Neutrophil (primary cell): ENCODE measurements around the gene TIGD6.
A peak's percentile ranks its signal among the peaks of the same experiment; 100 is the strongest.

Experiments
- H3K27ac ChIP-seq: fragments of 200-600 bp; sonication (generic); 2 replicates; pipeline ENCODE4 v1.5.1; 2016; ENCODE audit warnings: mild to moderate bottlenecking, moderate library complexity
- H3K27me3 ChIP-seq: fragments of 200-600 bp; sonication (generic); 2 replicates; pipeline ENCODE4 v1.6.0; 2016; ENCODE audit warnings: mild to moderate bottlenecking
- H3K36me3 ChIP-seq: fragments of 200-600 bp; sonication (generic); 2 replicates; pipeline ENCODE4 v1.5.1; 2017
- H3K4me1 ChIP-seq, 2 experiments: fragments of 200-600 bp in 1 of 2; sonication (generic) in 1 of 2; 1 replicate in 1 of 2; 2 replicates in 1 of 2; pipeline versions ENCODE4 v1.5.1 to v1.6.1; 2013 to 2016; ENCODE audit warnings: low read depth in 1 of 2, low read length in 1 of 2, mild to moderate bottlenecking in 1 of 2, moderate library complexity in 1 of 2; ENCODE audit not compliant: control insufficient read depth in 1 of 2, insufficient read depth in 1 of 2
- H3K4me3 ChIP-seq, 2 experiments: fragments of 200-600 bp in 1 of 2; sonication (generic) in 1 of 2; 1 replicate in 1 of 2; 2 replicates in 1 of 2; pipeline ENCODE4 v1.5.1; 2013 to 2016; ENCODE audit warnings: low read depth in 1 of 2, low read length in 1 of 2, mild to moderate bottlenecking in 1 of 2, moderate library complexity in 1 of 2
- H3K9me3 ChIP-seq: fragments of 200-600 bp; sonication (generic); 2 replicates; pipeline ENCODE4 v1.5.1; 2016
- CTCF ChIP-seq: fragments of 200-600 bp; sonication (generic); IDR thresholded peaks from 2 replicates; pipeline ENCODE4 v1.5.1; 2016; ENCODE audit warnings: antibody characterized with exemption

Gene TIGD6

GRCh38 chr5:149961957-149962409, 38.5 kb downstream of the TIGD6 start:
- H3K4me1 ChIP-seq: peaks cover 21 to 22% of the 10 kb centered on the region in 2 experiments
- H3K27ac ChIP-seq: no peak overlapping the region
- H3K4me3 ChIP-seq: no peak overlapping the region
- TF ChIP-seq CTCF: no peak
- no peaks in the 10 kb centered on the region for H3K36me3 ChIP-seq
- no peaks in the 10 kb centered on the region for H3K9me3 ChIP-seq
- H3K27me3 ChIP-seq: no peaks in the 10 kb centered on the region

GRCh38 chr5:149961186-149961685, 39.2 kb downstream of the TIGD6 start:
- H3K36me3 ChIP-seq: no peaks in the 10 kb centered on the region
- peak overlapping the region; percentile 85 for H3K27ac ChIP-seq
- H3K9me3 ChIP-seq: no peaks in the 10 kb centered on the region
- no peak for TF ChIP-seq CTCF
- no peaks in the 10 kb centered on the region for H3K27me3 ChIP-seq
- H3K4me1 ChIP-seq: peaks cover 21 to 22% of the 10 kb centered on the region in 2 experiments
- H3K4me3 ChIP-seq: peak overlapping the region; percentile 85 to 95

DNA sequence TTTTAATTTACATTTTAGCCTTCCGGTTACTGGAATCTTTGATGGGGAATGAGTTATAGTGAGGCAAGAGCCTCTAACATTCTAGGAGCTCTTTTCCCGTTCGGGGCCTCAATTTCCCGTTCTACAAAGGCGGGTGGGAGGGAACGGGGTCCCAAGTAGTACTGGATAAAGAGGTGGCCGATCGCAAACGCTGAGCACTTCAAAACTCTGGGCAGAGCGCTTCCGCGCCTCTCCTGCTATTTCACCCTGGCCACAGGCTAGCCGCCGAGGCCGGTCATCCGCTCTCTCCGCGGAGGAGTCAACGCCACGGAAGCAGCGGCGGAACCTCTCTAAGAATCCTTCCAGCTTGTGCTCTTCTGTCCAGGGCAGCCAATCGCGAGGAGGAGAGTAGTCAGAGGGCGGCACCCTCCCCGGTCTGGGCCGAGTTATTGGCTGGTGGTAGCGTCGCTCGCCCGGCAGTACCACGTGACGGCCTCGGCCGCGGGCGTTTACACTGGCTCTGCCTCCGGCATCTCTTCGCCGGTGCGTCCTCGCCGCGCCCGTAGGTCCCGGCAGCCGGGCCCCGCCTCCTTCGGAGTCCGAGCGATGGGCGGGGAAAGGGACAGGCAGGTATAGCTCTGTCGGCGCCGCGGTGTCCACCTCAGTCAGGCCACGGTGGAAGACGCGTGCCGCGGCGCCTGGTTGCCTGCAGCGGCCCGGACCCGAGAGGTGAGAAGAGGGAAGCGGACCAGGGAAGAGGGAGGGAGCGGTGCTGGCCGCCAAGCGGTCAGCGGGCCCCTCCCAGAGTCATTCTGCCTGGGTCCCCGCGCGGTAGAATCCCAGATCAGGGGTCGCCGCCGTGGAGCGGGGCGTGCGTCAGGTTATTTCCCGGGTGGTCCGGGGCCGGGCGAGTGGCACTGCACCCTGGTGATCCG, 39.9 kb downstream of the TIGD6 start, which contains the start of gene SLC26A2:
SLC26A2 (plus strand) TSS at position 487 of the 914 bp plus-strand sequence. CDS start 16,895 bp downstream, outside the sequence.
- Histone ChIP-seq H3K9me3 (no peaks in the 10 kb centered on the region), H3K27me3 (no peaks in the 10 kb centered on the region), H3K27ac (peak within 1 kb of the TSS; percentile 85), H3K36me3 (no peaks in the 10 kb centered on the region), H3K4me1 (peaks cover 21 to 22% of the 10 kb centered on the region in 2 experiments), H3K4me3 (peak within 1 kb of the TSS; percentile 85 to 95)
- peak; percentile 66 for TF ChIP-seq CTCF

- Histone ChIP-seq H3K9me3 (no peaks in the 10 kb centered on the region), H3K4me3 (peak overlapping the region; percentile 85 to 95), H3K27ac (peak overlapping the region; percentile 85), H3K4me1 (peaks cover 21 to 22% of the 10 kb centered on the region in 2 experiments), H3K36me3 (no peaks in the 10 kb centered on the region), H3K27me3 (no peaks in the 10 kb centered on the region)
- peak; percentile 40 for TF ChIP-seq CTCF
These were observed 40.8 kb downstream of the TIGD6 start for GRCh38 chr5:149959406-149960236.

- H3K27ac ChIP-seq: no peak overlapping the region
- peaks cover 21 to 22% of the 10 kb centered on the region in 2 experiments for H3K4me1 ChIP-seq
- H3K27me3 ChIP-seq: no peaks in the 10 kb centered on the region
- TF ChIP-seq CTCF: no peak
- no peaks in the 10 kb centered on the region for H3K9me3 ChIP-seq
- no peak overlapping the region for H3K4me3 ChIP-seq
- no peaks in the 10 kb centered on the region for H3K36me3 ChIP-seq
These were observed 42.6 kb downstream of the TIGD6 start for GRCh38 chr5:149957855-149958254.
